Endothelial cell of umbilical vein (primary cell): ENCODE measurements around the gene CAND2. TPM values are rescaled to one million over a fixed set of nuclear protein-coding genes. Genes with fewer than 3 reads are reported as not detected.

Experiments
- BruUV-seq: library from RNA; stranded (reverse); fragments of 400-500 nt; replicated peaks from 2 replicates; lab custom pipeline; 2021; lab: Mats Ljungman, UMichigan
- CTCF ChIA-PET: fragments of 300-600, 350-600 bp; sonication (Branson Sonifier 250); formaldehyde crosslinking; loops from one replicate; lab custom pipeline; 2021; ENCODE audit warnings: antibody characterized with exemption, inconsistent platforms; lab: Charles Lee
- POLR2A ChIA-PET: fragments of 300-600, 350-600 bp; sonication (Branson Sonifier 250); formaldehyde crosslinking; loops from one replicate; lab custom pipeline; 2021; ENCODE audit warnings: antibody characterized with exemption, inconsistent platforms; lab: Charles Lee
- DNase-seq: peaks from one replicate; pipeline ENCODE4 v3.0.0-alpha.2; 2011; ENCODE audit warnings: low read depth, low spot score
- FAIRE-seq: peaks from 2 replicates; lab custom pipeline; 2011; peaks lifted over from hg19 to GRCh38; lab: Jason Lieb, UNC
- H2AFZ ChIP-seq: 2 replicates; pipeline ENCODE4 v1.6.0; 2012; ENCODE audit warnings: low read depth, low read length, control low read depth, inconsistent platforms
- H3K27ac ChIP-seq: 2 replicates; pipeline ENCODE4 v1.5.1; 2011; ENCODE audit warnings: low read depth, mild to moderate bottlenecking, control low read depth, low read length, moderate library complexity; ENCODE audit not compliant: insufficient read depth
- H3K27me3 ChIP-seq, 2 experiments: 2 replicates each; pipeline versions ENCODE4 v1.6.0 to v1.6.1; 2011; ENCODE audit warnings: low read length in 2 of 2, mixed read lengths in 1 of 2; ENCODE audit not compliant: control insufficient read depth in 2 of 2, insufficient read depth in 2 of 2
- H3K36me3 ChIP-seq, 2 experiments: 2 replicates in 1 of 2; 3 replicates in 1 of 2; pipeline ENCODE4 v1.5.1; 2011; ENCODE audit warnings: low read length in 2 of 2, mild to moderate bottlenecking in 1 of 2, moderate library complexity in 1 of 2; ENCODE audit not compliant: control insufficient read depth in 2 of 2, insufficient read depth in 2 of 2; ENCODE audit errors: extremely low read depth in 1 of 2
- H3K4me1 ChIP-seq: 3 replicates; pipeline ENCODE4 v1.5.1; 2011; ENCODE audit warnings: mild to moderate bottlenecking, low read length; ENCODE audit not compliant: control insufficient read depth, insufficient read depth; ENCODE audit errors: extremely low read depth
- H3K4me2 ChIP-seq: 2 replicates; pipeline ENCODE4 v1.6.1; 2011; ENCODE audit warnings: low read length, control low read depth, mixed read lengths; ENCODE audit not compliant: insufficient read depth
- H3K4me3 ChIP-seq, 3 experiments: fragments of 200-600 bp in 1 of 3; sonication (generic), shearing (Covaris generic) in 1 of 3; replicated peaks in 1 of 3; 2 replicates each; pipeline ENCODE4 v1.5.1; 2011 to 2016; ENCODE audit warnings: control low read depth in 3 of 3, low read length in 3 of 3, mild to moderate bottlenecking in 2 of 3, inconsistent platforms in 1 of 3, low read depth in 1 of 3, moderate library complexity in 1 of 3; ENCODE audit not compliant: insufficient read depth in 1 of 3
- H3K79me2 ChIP-seq: 2 replicates; pipeline ENCODE4 v1.6.0; 2012; ENCODE audit warnings: low read length, inconsistent platforms; ENCODE audit not compliant: control insufficient read depth, insufficient read depth
- H3K9ac ChIP-seq: replicated peaks from 2 replicates; pipeline ENCODE3; 2011; ENCODE audit warnings: low read length, control low read depth; ENCODE audit not compliant: insufficient read depth; ENCODE audit errors: extremely low read depth
- H3K9me1 ChIP-seq: replicated peaks from 3 replicates; pipeline ENCODE4 v1.6.0; 2011; ENCODE audit warnings: mild to moderate bottlenecking, low read length; ENCODE audit not compliant: control insufficient read depth, insufficient read depth; ENCODE audit errors: extremely low read depth
- H3K9me3 ChIP-seq: replicated peaks from 2 replicates; pipeline ENCODE4 v1.5.1; 2012; ENCODE audit warnings: low read length, inconsistent platforms; ENCODE audit not compliant: control insufficient read depth, insufficient read depth
- H4K20me1 ChIP-seq: replicated peaks from 2 replicates; pipeline ENCODE3; 2011; ENCODE audit warnings: mild to moderate bottlenecking, low read length; ENCODE audit not compliant: control insufficient read depth, insufficient read depth; ENCODE audit errors: extremely low read depth
- CTCF ChIP-seq, 2 donors: IDR thresholded peaks; 1 replicate in 1 of 2; 2 replicates in 1 of 2; pipeline ENCODE4 v1.5.1; 2011; ENCODE audit warnings: low read length in 2 of 2, mild to moderate bottlenecking in 2 of 2, moderate library complexity in 2 of 2, control low read depth in 1 of 2, inconsistent platforms in 1 of 2, low read depth in 1 of 2; ENCODE audit not compliant: insufficient read depth in 1 of 2; ENCODE audit errors: extremely low read depth in 1 of 2
- EZH2 ChIP-seq: IDR thresholded peaks from 2 replicates; pipeline ENCODE4 v1.6.1; 2012; ENCODE audit warnings: borderline replicate concordance, low read depth, mild to moderate bottlenecking, moderate library complexity, low read length, inconsistent platforms; ENCODE audit not compliant: severe bottlenecking
- FOS ChIP-seq: IDR thresholded peaks from 2 replicates; pipeline ENCODE4 v1.6.1; 2011; ENCODE audit warnings: mild to moderate bottlenecking, low read length, moderate library complexity, borderline replicate concordance; ENCODE audit not compliant: insufficient read depth
- GATA2 ChIP-seq: IDR thresholded peaks from 2 replicates; pipeline ENCODE4 v1.7.0; 2011; ENCODE audit warnings: low read depth, mild to moderate bottlenecking, moderate library complexity, mixed read lengths, low read length; ENCODE audit not compliant: insufficient read length, insufficient read depth
- JUN ChIP-seq: IDR thresholded peaks from 2 replicates; pipeline ENCODE4 v1.6.1; 2011; ENCODE audit warnings: borderline replicate concordance, low read depth; ENCODE audit not compliant: insufficient read length, insufficient read depth
- MAX ChIP-seq: IDR thresholded peaks from 2 replicates; pipeline ENCODE4 v1.6.1; 2011; ENCODE audit not compliant: insufficient read depth, insufficient read length
- MYC ChIP-seq: IDR thresholded peaks from one replicate; pipeline ENCODE4 v1.6.1; 2011; ENCODE audit warnings: mild to moderate bottlenecking, low read depth, low read length
- POLR2A ChIP-seq: IDR thresholded peaks from 2 replicates; pipeline ENCODE4 v1.6.1; 2012; ENCODE audit warnings: low read depth, mild to moderate bottlenecking, control low read depth, low read length
- POLR2AphosphoS5 ChIP-seq: IDR thresholded peaks from 2 replicates; pipeline ENCODE4 v1.6.1; 2012; ENCODE audit warnings: low read depth, mild to moderate bottlenecking, control low read depth, low read length, moderate library complexity; ENCODE audit not compliant: insufficient read depth
- dilution Hi-C: fragments of 300-500 bp; cut with MboI; formaldehyde crosslinking; loops from one replicate; pipeline ENCODE4 v1.15.0; 2019; ENCODE audit warnings: low sequenced_read_pairs; ENCODE audit not compliant: extremely low pct_ligation_motif_present
- intact Hi-C: fragments of 100-400 bp; cut with micrococcal nuclease; formaldehyde crosslinking; loops from one replicate; pipeline ENCODE4 v1.10.0; 2022
- polyA plus RNA-seq, 4 experiments: library from polyadenylated mRNA; depleted of rRNA in 3 of 4; stranded (reverse) in 3 of 4; unstranded in 1 of 4; fragments of >200 nt; gene quantifications; 2 replicates each; pipeline versions ENCODE4 v1.2.1 to v1.2.3, GENCODE V29; 2011 to 2012; ENCODE audit warnings: missing spikeins in 1 of 4
- total RNA-seq: library from RNA; stranded (reverse); gene quantifications from 2 replicates; pipeline ENCODE4 v1.2.3, GENCODE V29; 2021

Gene CAND2
- total and polyA plus RNA-seq, 2 donors (not counting 3 experiments of a cell fraction or from before 2014, with no cell fraction given): 7.1 to 11.0 TPM

GRCh38 chr3:12810961-12811360, 14.5 kb downstream of the CAND2 start:
- intact Hi-C loops (loop anchor here (1.0 to 2.0 kb wide), 3 partner anchors 15 to 30 kb away; partner anchors contain the start of genes CAND2 and RPL32), dilution Hi-C loops (no loop called here)
- Histone ChIP-seq H3K4me2 (no peak overlapping the region), H3K4me1 (peaks cover 8% of the 10 kb centered on the region), H3K9me3 (no peaks in the 10 kb centered on the region), H3K9me1 (no peaks in the 10 kb centered on the region), H3K27ac (no peak overlapping the region), H3K9ac (no peak overlapping the region), H3K79me2 (no peaks in the 10 kb centered on the region), H3K36me3 (no peaks in the 10 kb centered on the region), H2AFZ (peak overlapping the region; percentile 58), H4K20me1 (no peaks in the 10 kb centered on the region), H3K27me3 (no peaks in the 10 kb centered on the region), H3K4me3 (no peak overlapping the region)
- DNase-seq (no peak), FAIRE-seq (no peak)
- CTCF ChIA-PET: interaction anchor here (1.0 to 3.0 kb wide), 9 partner anchors 11 to 964 kb away, joined by 3 to 30 read pairs (median 6); partner anchors contain the start of genes CAND2, RPL32 and TAMM41
- POLR2A ChIA-PET: no interaction called here
- BruUV-seq: no TSS peak
- TF ChIP-seq JUN (no peak), CTCF (IDR thresholded peaks at IDR 0.05; ENCODE audit: extremely low read depth in 1 of 2, insufficient read depth in 1 of 2, low read depth in 1 of 2, low read length in 2 of 2) (no peak), POLR2A (no peak), POLR2AphosphoS5 (no peak), EZH2 (no peak), GATA2 (no peak), FOS (no peak), MYC (no peak), MAX (no peak)
